ENCODE results near the gene HAND1.

Gene HAND1

DNA sequence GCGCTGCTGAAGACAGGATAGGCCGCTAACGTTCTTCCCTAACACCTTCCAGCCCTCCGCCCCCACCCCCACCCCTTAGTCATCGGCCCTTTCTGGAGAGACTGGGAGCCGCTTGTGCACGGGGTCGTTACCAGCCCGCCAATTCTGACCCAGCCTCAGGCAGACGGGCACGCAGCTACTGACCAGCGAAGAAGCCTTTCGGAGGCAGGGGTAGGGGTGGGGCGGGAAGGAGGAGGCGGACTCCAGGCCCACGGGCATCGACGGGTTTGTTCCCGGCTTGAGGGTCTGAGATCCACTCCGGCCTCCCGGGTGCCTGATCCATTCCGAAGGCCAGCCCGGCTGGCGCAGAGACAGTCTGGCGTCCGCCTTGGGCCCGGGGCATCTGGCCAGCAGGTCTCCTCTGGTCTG, 729 bp upstream of the HAND1 start:
- no peak for DNase-seq (ENCODE audit: low read depth)

DNA sequence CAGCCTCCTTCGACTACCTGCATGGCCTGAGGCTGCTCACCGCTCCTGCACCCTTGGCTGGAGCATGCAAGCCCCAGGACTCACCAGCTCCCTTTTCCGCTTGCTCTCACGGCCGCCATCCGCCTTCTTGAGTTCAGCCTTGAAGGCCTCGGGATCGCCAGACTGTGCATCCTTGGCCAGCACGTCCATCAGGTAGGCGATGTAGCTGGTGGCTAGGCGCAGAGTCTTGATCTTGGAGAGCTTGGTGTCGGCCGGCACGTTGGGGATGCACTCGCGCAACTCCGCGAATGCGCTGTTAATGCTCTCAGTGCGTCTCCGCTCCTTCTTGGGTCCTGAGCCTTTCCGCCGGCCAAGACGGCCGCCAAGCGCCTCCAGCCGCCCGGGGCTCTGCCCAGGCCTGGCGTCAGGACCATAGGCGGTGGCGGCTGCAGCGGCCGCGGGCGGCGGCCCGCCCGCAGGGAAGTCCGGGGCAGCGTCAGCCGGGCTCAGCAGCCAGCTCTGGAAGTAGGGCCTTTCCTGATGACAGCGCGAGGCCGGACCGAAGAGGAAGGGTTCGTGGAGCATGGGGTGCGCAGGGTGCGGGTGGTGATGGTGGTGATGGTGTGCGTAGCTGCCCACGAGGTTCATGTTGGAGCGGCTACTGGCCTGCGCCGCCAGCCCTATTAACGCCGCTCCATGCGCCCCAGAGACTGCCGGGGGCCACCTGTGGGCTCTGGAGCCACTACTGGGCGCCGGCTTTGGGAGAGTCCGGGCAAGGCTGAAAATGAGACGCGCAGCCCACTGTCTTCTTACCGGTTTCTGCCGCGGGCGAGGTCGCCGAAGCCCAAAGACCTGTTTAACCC, 424 bp downstream of the HAND1 start:
- DNase-seq (ENCODE audit: low read depth), result no peak

DNA sequence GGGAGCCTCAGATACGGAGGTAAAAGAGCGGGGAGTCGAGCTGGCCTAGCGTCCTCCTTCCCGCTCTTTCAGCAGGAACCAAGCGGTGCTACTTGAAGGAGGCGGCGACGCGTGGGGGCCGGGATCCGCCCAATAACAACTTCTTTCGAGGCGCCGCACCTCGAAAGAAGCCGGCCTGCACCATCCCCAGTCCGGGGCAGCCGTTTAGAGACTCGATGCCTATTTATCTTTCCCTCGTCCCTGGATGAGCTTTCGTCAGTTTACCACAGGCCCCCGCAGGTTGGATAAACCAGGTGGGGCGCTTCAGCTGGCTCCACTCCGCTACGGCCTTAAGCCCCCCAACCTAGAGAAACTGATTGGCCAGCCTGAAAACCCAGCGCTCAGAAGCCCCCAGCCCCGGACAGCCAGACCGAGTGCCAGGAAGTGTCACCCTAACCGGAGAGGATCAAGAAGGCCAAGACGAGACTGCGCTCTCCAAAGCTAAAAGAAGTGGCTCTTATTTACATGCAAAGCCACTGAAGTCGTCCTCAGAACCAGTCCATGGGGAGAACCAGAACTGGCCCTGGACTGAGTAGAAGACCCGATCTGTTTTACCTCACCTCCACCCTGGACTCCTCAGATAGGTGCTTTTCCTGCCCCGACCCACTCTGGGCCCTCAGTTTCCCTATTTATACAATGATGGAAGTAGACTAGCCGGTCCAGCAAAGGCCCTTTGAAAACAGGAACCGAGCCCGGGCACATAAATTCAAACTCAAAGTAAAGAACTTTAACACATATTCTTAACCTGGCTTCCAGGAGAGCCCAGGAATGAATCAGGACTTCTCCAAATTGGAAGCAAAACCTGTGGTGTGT, 1.4 kb downstream of the HAND1 start:
- DNase-seq (ENCODE audit: low read depth), result no peak

DNA sequence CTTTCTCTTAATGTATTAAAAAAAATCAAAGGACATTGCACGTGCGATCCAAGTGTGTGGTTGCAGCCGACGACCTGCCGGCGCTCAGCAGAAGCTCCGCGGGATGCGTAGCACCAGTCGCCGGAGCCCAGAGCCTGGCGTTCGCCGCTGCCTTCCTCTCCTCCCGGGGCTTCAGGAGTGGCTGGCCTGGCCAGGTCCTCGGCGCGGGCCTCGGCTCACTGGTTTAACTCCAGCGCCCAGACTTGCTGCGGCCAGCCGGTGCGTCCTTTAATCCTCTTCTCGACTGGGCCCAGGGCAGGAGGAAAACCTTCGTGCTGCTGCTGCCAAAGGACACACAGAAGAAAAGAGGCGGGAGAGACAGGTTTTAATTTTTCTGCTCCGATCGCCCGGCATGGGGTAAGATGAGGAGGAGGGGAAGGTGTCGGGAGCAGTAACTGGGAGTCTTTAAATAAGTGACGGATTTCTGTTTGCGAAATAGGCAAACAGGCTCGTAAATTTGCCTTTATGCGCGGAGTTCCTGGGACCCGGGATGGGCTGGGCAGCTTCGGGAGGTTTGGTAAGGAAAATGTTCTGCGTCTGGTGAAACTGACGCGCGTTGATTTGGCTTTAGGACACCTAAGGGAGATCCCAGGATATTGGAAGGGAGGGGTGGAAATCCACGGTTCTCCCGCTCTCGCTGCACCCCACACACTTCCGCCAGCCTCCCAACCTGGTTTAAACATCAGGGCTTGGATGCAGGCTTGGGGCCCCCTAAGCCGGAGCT, 2.3 kb downstream of the HAND1 start:
- no peak for DNase-seq (ENCODE audit: low read depth)

DNA sequence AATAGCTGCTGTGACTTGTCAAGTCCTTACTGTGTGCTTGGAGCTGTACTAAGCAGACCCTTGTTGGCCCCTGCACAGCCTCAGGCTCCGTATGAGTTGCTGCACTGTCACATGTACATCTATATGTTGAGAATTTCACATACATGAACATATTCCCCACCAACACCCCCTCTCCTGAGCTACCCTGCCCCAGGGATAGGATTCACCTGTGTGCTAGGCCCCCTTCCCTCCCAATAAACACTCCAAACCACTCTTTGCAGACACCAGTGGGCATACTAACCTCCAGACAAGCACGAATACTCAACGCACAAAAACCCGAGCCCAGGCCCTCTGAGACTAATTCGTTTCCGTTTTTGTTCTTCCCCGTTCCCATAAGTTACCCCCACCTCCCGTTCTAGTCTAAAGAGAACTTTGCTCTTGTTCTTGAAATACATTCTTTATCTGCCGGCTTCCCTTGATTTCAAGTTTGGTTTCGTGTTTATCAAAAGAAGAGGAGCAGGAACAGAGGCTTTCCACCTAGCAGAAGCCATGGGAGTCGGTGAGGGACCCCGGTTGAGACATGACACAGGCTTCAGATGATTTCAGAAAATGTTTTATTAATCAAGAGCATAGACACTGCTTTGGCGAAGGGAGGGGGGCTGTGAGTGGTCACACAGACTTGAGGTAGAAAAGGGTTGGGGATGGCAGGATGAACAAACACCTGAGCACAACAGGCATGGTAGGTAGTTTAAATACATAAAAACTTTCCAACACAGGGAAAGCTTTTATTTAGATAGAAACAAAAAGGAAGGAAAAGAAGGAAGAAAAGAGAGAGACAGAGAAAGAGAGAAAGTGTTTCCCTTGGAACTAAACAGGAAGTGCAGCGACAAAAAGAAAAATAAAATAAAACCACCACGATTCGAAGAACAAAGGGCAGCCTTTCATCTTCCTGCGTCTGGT, 3.4 kb downstream of the HAND1 start:
- no peak for DNase-seq (ENCODE audit: low read depth)

DNA sequence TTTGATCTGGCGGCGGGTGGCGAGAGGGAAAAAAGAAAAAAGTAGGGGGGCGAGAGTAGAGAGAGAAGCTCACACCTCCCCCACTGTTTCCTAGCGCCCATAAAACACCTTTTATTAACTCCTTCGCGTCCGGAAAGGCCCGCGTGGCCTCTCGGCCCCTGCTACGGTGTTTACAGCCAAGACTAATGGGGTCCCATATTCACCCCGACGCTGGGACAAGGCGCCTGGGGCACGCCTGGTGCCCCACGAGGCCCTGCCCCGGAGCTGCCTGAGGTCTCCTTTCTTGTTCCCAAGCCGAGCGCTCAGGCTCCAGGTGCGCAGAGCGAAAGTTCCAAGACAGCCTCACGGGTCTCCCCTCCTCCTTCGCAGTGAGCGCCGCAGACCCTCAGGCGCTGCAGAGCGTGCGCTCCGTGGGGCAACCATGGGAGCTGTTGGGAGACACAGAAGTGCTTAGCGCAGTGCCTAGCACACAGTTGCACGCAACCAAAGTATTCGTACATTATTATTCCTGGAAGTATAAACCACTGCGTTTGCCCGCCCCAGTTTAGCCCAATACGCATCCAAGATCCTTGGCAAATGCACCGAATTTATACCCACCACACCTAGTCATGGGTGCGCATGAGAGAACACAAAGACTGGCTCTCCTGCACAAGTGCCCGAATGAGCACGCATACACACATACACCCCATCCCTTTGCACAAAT, 4.3 kb downstream of the HAND1 start:
- DNase-seq (ENCODE audit: low read depth), result no peak

DNA sequence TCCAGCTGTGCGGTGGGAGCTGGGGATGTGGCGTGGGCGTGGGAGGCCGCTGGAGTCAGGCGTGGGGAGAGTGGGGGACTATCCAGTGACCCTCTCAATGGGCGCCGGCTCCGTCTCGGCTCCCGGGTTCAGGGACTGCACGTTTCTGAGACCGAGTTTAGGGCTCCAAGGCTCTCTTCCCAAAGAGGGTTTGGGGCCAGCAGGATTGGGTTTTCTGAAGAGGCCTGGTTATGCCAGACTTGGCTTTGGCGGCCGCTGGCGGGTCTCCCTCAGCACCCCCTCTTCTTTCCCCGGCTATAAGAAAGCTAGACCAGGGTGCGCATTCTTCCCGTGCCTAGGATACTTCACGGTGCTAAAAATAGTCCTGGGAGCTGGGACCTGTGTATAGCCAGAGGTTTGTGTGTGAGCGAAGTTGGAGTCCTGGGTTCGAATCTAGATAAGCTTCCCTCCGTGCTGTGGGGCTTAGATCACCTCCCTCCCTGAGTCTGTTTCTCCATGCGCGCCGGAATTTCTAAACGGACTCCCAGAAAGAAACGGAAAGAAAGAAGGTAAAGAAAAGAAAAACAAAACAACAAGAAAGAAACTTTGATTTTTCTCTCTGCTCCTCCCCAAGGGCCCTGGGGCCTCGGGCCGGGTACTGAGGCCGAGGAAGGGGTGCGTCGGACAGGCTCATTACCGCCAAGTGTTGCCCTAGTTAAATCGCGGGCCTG, 5.0 kb downstream of the HAND1 start:
- no peak for DNase-seq (ENCODE audit: low read depth)

DNA sequence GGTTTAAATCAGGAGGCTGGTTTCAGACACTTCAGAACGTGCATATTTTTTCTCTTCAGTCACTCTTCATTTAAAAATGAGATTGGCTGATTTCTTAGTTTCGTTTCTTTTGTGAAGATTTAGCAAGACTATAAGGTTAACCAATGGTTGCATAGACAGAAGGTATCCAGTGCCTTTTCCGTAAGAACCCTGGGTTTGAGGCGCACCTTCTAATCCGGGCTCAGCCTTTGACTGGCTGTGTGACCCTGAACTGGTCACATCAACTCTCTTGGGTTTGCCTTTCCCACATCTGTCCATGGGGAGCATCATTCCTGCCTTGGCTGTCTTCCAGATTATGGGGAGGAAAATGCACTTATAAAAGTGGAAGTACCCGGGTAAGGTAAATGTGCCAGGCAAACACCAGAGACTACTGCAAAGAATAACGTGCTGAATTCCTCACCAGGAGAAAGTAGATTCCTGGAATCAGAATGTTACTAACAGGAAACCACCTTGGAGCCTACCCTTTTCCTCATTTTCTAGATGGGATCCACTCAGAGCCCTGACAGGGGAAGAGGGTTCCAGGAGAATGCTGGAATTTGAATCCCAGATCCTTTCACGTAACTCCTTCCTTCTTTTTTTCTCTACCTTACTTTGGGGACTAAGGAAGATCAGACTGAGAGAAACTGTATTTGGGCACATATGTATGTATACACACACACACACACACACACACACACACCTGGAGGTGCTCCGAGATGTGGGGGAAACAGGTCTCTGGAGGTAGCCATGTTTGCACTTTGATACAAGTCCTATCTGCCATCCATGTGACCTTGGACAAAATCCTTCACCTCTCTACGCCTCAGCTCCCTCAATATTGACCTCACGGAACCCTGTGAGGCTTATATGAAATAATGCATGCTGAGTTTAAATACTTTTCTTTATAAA, 6.8 kb downstream of the HAND1 start:
- no peak for DNase-seq (ENCODE audit: low read depth)

DNA sequence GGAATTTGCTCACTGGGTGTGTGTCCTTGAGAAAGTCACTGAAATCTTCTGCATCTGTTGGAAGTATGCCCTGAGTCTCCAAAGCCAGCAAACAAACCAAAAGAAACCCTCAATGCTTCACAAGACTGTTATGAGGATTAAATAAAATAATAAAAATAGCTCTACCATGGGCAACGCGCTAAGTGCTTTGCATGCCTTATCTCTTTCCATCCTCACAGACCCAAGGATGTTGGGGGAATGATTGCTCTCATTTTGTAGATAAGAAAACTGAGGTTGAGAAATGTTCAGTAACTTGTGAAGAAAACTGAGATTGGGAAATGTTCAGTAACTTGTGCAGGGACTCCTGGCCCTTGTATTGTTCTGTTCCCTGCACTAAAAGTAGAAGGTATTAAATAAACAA, 7.9 kb downstream of the HAND1 start:
- DNase-seq (ENCODE audit: low read depth), result no peak

DNA sequence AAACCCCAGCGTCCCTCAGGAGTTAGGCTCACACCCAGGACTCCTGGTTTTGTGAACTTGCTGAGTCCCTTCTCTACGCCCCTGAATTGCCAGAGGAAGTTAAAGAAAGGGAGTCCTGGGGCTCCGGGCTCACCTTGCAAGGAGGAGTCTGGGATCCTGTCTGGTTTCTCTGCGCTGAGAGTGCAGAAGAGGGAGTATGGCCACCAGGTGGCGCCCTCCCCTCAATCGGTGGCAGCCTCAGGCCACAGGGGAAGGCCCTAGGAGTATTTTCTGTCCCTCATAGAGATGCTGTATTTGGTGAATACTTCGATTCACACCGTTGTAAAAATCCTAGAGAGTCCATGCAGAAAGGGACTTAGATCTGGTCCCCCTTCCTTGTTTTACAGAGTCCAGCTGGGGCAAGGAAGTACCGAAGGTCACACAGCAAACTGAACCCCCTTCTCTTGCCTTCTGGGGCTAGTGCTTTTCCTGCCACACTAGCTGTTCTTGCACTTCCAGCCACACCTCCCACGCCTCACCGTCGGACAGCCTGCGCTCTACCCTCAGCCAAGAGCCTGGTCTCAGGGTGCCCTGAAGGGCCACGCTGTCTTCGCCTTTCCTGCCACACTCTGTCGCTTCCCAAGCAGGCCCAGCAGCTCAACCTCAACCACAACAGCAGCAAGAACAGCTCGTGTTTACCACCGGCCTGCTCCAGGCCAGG, 10.2 kb downstream of the HAND1 start:
- DNase-seq (ENCODE audit: low read depth), result peak; percentile 55

DNA sequence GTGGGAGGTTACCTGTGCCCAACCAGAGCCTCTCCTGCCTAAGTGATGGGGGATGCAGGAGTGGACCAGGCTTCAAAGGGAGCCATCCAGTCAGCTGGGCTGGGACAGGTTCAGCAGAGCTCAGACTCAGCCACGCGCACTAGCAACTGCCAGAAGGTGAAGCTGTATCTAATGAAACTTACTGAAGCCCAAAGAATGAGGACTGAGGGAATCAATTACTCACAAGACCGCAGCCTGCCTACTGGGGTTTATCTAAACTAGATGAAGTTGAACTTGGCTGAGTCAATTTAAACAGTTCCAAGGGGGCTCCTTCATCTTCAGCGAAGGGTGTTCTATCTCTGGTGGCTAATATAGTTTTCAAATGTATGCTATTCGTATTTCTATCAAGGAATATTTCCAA, 11.4 kb downstream of the HAND1 start:
- no peak for DNase-seq (ENCODE audit: low read depth)

DNA sequence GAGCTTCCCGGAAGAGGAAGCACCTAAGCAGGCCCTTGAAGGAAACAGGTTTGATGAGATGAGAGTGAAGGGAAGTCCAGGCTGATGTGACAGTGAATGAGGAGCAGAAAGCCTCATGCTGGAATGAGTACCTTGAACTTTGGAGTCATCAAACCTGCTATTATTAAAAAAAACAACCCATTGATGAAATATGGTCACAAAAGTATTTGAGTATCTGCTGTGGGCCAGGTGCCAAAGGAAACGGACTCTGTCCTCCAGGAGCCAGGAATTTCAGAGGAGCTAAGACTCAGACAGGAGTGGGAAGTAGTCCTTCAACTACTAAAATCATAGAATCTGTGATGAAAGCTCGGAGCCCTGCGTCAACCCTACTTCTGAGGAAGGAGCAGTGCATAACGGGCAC, 11.9 kb downstream of the HAND1 start:
- no peak for DNase-seq (ENCODE audit: low read depth)

DNA sequence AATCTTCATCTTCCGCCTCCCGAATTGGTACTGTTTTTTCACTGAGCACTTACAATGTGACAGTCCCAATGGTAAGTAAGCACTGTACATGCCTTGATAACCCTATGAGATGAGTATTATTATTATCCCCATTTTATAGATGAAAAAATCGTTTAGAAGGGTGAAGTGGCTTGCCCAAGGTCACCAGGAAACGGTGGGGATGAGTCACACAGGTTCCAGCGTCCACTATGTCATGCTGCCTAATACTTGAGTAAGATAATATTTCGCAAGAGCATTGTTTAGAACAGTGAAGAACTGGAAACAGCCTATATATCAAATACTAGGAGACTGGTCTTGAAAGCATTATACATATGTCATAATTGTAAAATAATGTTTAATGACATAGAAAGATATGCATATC, 12.9 kb downstream of the HAND1 start:
- DNase-seq (ENCODE audit: low read depth), result no peak

DNA sequence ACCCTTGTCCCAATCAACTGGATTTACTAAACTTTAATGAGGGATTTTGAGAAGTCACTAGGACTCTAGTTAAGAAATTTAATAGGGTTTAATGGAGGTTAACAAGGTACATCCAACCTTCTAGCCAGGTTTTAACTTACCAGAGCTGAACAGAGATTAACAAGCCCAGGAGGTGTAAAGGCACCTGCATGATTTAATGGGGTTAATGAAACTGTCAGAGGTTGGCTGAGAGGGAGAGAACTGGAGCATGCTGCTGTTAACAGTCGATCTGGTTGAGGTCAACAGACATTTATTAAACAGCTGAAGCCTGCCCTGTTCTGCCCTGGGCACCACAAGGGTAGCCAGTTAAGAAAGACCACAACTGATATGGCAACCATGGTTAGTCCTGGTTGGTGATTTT, 13.6 kb downstream of the HAND1 start:
- no peak for DNase-seq (ENCODE audit: low read depth)

DNA sequence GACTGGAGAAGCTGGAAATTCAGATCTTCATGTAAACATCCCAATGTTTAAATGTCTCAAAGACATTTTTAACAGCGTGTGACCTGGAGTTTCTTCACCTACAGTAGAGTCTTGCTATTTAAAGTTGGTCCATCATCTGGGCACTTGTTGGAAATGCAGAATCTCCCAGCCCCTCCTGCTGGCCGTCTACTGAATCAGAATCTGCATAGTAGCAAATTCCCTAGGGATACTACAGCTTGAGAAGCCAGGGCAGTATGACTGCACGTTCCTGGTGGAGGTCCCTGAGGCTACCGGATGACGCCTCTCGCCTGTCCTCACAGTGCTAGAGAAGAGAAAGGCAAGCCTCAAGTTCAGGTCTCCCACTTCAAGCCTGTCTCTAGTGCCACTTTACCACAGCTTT, 16.5 kb downstream of the HAND1 start:
- no peak for DNase-seq (ENCODE audit: low read depth)

DNA sequence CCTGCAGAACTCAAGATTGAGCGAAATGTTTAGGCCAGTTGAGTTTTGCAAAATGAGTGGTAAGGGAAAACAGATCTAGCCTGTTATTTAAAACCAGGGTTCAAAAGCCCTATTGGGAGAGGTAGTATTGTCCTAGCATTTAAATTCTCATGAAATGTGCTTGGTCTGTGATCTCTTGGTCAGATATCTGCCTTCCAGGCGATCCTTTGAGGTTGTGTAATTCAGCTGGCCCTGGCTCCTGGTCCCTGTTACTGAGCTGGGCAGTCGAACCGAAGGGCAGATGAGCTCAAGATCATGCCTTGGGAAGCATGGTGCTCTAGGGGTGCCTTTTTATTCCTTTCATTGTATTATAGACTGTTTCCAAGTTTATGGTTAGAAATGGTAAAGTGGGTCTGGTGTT, 17.9 kb downstream of the HAND1 start:
- no peak for DNase-seq (ENCODE audit: low read depth)

DNA sequence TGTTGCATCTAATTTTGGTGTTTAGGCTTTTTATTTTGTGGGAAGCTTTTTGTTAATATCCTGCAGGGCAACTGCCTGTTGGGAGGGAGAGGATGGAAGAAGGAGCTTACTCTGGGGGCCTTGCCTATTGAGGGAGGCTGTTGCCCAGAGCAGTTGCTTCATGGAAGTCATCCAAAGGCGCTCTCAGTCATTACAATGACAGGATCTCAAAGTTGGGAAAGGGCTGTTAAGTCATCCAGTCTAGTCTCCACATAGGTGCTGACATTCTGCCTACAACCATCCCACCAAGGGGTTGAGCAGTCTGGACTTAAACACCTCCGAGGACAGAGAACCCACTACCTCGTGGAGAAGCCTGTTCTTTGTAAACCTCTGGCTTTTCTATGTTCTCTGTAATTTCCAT, 19.0 kb downstream of the HAND1 start:
- no peak for DNase-seq (ENCODE audit: low read depth)

DNA sequence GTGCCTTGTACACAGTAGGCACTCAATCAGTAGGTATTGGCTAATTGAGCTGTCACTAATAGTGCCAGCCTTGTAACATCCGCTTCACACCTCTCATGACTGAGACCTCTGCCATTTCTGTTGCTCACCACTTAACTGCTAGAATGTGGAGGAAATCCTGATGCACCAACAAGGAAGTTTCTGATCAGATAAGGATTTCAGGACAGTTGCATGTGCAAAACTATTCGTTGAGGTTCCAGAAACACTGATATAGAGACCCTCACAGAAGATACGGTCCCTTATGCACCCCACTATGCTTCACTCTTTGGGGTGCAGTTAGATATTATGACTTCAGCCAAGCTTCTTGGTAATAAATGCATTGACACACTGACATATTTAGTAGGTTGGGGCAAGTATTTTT, 21.5 kb downstream of the HAND1 start:
- DNase-seq (ENCODE audit: low read depth), result no peak

DNA sequence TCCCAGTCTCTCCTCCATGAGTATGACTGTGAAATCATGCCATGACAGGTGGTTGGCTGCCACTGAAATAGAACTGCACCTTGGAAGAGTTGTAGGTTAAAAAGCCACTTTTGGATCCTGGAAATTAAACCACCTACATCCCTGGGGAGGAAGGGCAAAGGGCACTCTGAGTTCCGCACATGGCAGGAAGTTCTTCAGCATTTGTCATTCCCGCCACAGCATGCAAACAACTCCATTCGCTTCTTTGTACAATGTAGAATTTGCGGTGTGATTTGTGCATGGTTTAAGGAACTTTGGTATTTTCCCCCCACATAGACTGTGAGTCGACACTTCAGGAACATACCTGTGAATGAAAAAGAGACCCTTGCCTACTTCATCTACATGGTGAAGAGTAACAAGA, 22.4 kb downstream of the HAND1 start:
- no peak for DNase-seq (ENCODE audit: low read depth)

Data from activated T-helper 9 cell treated with anti-CD3 and anti-CD28 coated beads, Interleukin-2, amount 50 U/mL, for 16 hours (primary cell).